Transverse colon (tissue), 3 donors: ENCODE measurements around the gene PPP3CA.

Experiments
- EP300 ChIP-seq: sonication (generic); formaldehyde crosslinking; IDR thresholded peaks from one replicate; pipeline ENCODE4 v1.6.1; 2017; ENCODE audit warnings: antibody characterized with exemption, low read depth
- POLR2A ChIP-seq: fragments of 450-650 bp; IDR thresholded peaks from one replicate; pipeline ENCODE4 v1.6.1; 2016; ENCODE audit warnings: antibody characterized with exemption, mild to moderate bottlenecking, moderate library complexity
- TF ChIP-seq, protein P1 (sequence below), 5 experiments: fragments of 200-600 bp in 3 of 5; fragments of 450-650 bp in 2 of 5; sonication (generic) in 3 of 5; IDR thresholded peaks; 1 replicate in 2 of 5; 2 replicates in 3 of 5; pipeline ENCODE4 v1.5.1; 2016 to 2017; ENCODE audit warnings: antibody characterized with exemption in 5 of 5, inconsistent platforms in 3 of 5, mild to moderate bottlenecking in 2 of 5, moderate library complexity in 1 of 5

DNA sequence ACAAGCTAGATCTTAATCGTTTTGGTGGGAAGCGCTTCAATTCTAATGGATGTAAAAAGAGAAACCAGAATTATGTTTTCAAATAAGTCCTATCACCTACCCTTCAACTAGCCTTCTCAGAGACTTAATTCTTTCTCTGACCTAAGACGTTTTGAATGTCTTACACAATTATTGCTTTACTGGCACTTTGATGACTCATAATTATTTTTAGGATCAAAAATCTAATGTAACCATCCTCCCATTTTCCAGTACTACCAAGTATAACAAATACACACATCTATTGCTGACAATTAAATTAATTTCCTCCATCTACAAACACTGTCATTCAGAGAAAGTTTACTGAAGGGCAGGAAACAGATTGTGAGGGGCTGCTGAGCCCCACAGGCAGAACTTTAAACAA, 108.6 kb downstream of the PPP3CA start:
- TF ChIP-seq POLR2A (no peak), EP300 (no peak)
- TF ChIP-seq, protein P1, sequence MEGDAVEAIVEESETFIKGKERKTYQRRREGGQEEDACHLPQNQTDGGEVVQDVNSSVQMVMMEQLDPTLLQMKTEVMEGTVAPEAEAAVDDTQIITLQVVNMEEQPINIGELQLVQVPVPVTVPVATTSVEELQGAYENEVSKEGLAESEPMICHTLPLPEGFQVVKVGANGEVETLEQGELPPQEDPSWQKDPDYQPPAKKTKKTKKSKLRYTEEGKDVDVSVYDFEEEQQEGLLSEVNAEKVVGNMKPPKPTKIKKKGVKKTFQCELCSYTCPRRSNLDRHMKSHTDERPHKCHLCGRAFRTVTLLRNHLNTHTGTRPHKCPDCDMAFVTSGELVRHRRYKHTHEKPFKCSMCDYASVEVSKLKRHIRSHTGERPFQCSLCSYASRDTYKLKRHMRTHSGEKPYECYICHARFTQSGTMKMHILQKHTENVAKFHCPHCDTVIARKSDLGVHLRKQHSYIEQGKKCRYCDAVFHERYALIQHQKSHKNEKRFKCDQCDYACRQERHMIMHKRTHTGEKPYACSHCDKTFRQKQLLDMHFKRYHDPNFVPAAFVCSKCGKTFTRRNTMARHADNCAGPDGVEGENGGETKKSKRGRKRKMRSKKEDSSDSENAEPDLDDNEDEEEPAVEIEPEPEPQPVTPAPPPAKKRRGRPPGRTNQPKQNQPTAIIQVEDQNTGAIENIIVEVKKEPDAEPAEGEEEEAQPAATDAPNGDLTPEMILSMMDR (IDR thresholded peaks at IDR 0.05) = no peak
